OCI-LY1 (cell line): ENCODE measurements around the gene MMAB.

Experiments used
- H2AFZ ChIP-seq: fragments of 200-600 bp; sonication (generic), shearing (Covaris generic); 2 replicates; pipeline ENCODE4 v1.6.0; 2014; ENCODE audit warnings: antibody characterized with exemption, mild to moderate bottlenecking, low read length
- H3F3A ChIP-seq: fragments of 200-600 bp; sonication (generic), shearing (Covaris generic); 2 replicates; pipeline ENCODE4 v1.6.0; 2014; ENCODE audit warnings: mild to moderate bottlenecking, antibody characterized with exemption, low read length, moderate library complexity; ENCODE audit not compliant: insufficient read depth
- H3K27ac ChIP-seq: fragments of 200-600 bp; sonication (generic); 2 replicates; pipeline ENCODE4 v1.5.1; 2014; ENCODE audit warnings: low read length, mixed run types, mild to moderate bottlenecking, low read depth; ENCODE audit not compliant: poor library complexity, severe bottlenecking
- H3K27me3 ChIP-seq: fragments of 200-600 bp; sonication (generic); 2 replicates; pipeline ENCODE4 v1.6.0; 2014; ENCODE audit warnings: antibody characterized with exemption, mild to moderate bottlenecking, low read length, moderate library complexity; ENCODE audit not compliant: insufficient read depth
- H3K36me3 ChIP-seq: fragments of 200-600 bp; sonication (generic); 2 replicates; pipeline ENCODE4 v1.6.1; 2014; ENCODE audit warnings: mild to moderate bottlenecking, antibody characterized with exemption, low read length, moderate library complexity, mixed read lengths; ENCODE audit not compliant: insufficient read depth
- H3K4me1 ChIP-seq: fragments of 200-600 bp; sonication (generic); 2 replicates; pipeline ENCODE4 v1.5.1; 2014; ENCODE audit warnings: mild to moderate bottlenecking, low read length, moderate library complexity; ENCODE audit not compliant: insufficient read depth, severe bottlenecking
- H3K4me2 ChIP-seq: fragments of 200-600 bp; sonication (generic), shearing (Covaris generic); 2 replicates; pipeline ENCODE4 v1.6.1; 2014; ENCODE audit warnings: low read length
- H3K4me3 ChIP-seq: fragments of 200-600 bp; sonication (generic); 2 replicates; pipeline ENCODE4 v1.5.1; 2014; ENCODE audit warnings: low read length, low read depth, mild to moderate bottlenecking, mixed read lengths; ENCODE audit not compliant: poor library complexity, severe bottlenecking
- H3K79me2 ChIP-seq: fragments of 200-600 bp; shearing (Covaris generic); 2 replicates; pipeline ENCODE4 v1.6.1; 2016; ENCODE audit warnings: mixed run types, low read length, mixed read lengths; ENCODE audit not compliant: insufficient read depth
- H3K9ac ChIP-seq: fragments of 200-600 bp; sonication (generic), shearing (Covaris generic); 2 replicates; pipeline ENCODE4 v1.6.1; 2014; ENCODE audit warnings: mild to moderate bottlenecking, low read length, mixed read lengths
- H3K9me2 ChIP-seq: fragments of 200-600 bp; sonication (generic), shearing (Covaris generic); 2 replicates; pipeline ENCODE4 v1.6.1; 2014; ENCODE audit warnings: low read depth, mild to moderate bottlenecking, low read length, mixed read lengths
- H3K9me3 ChIP-seq: fragments of 200-600 bp; shearing (Covaris generic); 2 replicates; pipeline ENCODE4 v1.6.1; 2014; ENCODE audit warnings: low read length, mixed read lengths
- H4K20me1 ChIP-seq: fragments of 200-600 bp; sonication (generic), shearing (Covaris generic); 2 replicates; pipeline ENCODE4 v1.6.0; 2016; ENCODE audit warnings: mild to moderate bottlenecking, low read length; ENCODE audit not compliant: insufficient read depth
- CTCF ChIP-seq: fragments of 200-600 bp; sonication (generic), shearing (Covaris generic); IDR thresholded peaks from 2 replicates; pipeline ENCODE4 v1.5.1; 2017; ENCODE audit warnings: mild to moderate bottlenecking, antibody characterized with exemption, low read length, moderate library complexity, mixed read lengths
- EZH2 ChIP-seq: fragments of 200-600 bp; sonication (generic), shearing (Covaris generic); IDR thresholded peaks from 2 replicates; pipeline ENCODE4 v1.8.0; 2017; ENCODE audit warnings: borderline replicate concordance, mixed run types, mild to moderate bottlenecking, antibody characterized with exemption, low read length, moderate library complexity, mixed read lengths

MMAB gene

GRCh38 chr12:109555431-109556315 lies 17.6 kb downstream of the MMAB start:
- Histone ChIP-seq H3K4me3 (no peak overlapping the region), H3K4me1 (no peaks in the 10 kb centered on the region), H3K27ac (no peak overlapping the region), H3F3A (no peaks in the 10 kb centered on the region), H4K20me1 (no peaks in the 10 kb centered on the region), H3K27me3 (no peaks in the 10 kb centered on the region), H3K9ac (no peak overlapping the region), H3K9me2 (no peaks in the 10 kb centered on the region), H3K9me3 (no peaks in the 10 kb centered on the region), H2AFZ (no peak overlapping the region), H3K36me3 (no peaks in the 10 kb centered on the region), H3K4me2 (no peak overlapping the region), H3K79me2 (no peaks in the 10 kb centered on the region)
- TF ChIP-seq EZH2, result no peak
- TF ChIP-seq CTCF, result no peak

- Histone ChIP-seq H3K9ac (no peak overlapping the region), H3K27me3 (no peaks in the 10 kb centered on the region), H3K4me1 (no peaks in the 10 kb centered on the region), H2AFZ (no peak overlapping the region), H3K4me3 (no peak overlapping the region), H3K36me3 (no peaks in the 10 kb centered on the region), H3K9me3 (no peaks in the 10 kb centered on the region), H4K20me1 (no peaks in the 10 kb centered on the region), H3K9me2 (no peaks in the 10 kb centered on the region), H3K27ac (no peak overlapping the region), H3F3A (no peaks in the 10 kb centered on the region), H3K79me2 (no peaks in the 10 kb centered on the region), H3K4me2 (no peak overlapping the region)
- TF ChIP-seq EZH2 (no peak), CTCF (no peak)
Observed at GRCh38 chr12:109554761-109555160, 18.5 kb downstream of the MMAB start.

GRCh38 chr12:109553906-109554500 lies 19.3 kb downstream of the MMAB start:
- H3F3A ChIP-seq, result no peaks in the 10 kb centered on the region
- H3K9ac ChIP-seq, result no peak overlapping the region
- no peaks in the 10 kb centered on the region for H4K20me1 ChIP-seq
- H3K4me3 ChIP-seq, result no peak overlapping the region
- TF ChIP-seq EZH2 (no peak), CTCF (no peak)
- no peak overlapping the region for H3K4me2 ChIP-seq
- no peak overlapping the region for H3K27ac ChIP-seq
- no peaks in the 10 kb centered on the region for H3K9me2 ChIP-seq
- no peaks in the 10 kb centered on the region for H3K9me3 ChIP-seq
- no peaks in the 10 kb centered on the region for H3K27me3 ChIP-seq
- no peak overlapping the region for H2AFZ ChIP-seq
- H3K36me3 ChIP-seq, result no peaks in the 10 kb centered on the region
- no peaks in the 10 kb centered on the region for H3K79me2 ChIP-seq
- no peaks in the 10 kb centered on the region for H3K4me1 ChIP-seq
